Activated T-cell treated with anti-CD3 and anti-CD28 coated beads for 1 hour (primary cell): ENCODE data around the gene EFEMP2.

Experiments
- DNase-seq: peaks from one replicate; pipeline ENCODE4 v3.0.0-alpha.2; 2020; ENCODE audit warnings: low read depth

The EFEMP2 gene

DNA sequence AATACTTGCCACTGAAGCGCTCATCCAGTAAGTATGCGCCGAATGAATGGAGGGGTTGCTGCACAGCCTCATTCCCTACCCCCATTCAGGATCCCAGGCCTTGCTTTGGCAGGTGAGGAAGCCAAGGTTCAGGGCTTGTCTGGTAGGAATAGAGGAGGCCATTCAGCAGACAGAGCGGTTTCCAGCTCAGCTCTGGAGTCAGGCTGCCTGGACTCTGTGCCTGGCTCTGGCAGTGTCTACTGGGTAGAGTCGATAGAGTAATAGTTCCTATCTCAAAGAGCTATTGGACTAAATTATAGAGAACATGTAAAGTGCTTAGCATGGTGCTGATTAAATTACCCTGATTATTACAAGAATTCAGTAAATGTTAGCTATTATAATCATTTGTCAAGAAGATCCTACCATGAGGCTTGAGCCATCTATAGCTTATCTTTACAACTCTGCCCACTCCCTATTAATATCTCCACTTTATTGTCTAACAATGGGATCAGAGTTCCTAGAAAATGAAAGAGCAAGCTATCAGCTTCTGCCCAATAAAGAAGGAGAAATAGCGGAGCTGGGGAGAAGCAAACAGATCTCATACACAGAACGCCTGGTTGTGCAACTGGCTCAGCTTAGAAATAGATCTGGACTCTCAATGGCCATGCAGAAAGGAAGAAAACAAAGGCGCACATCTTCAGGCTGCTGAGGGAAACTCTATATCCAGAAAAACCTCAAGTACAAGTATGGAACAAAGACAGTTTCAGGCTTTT is 45.4 kb downstream of the EFEMP2 start:
- DNase-seq = no peak

GRCh38 chr11:65822776-65823528 is 49.6 kb downstream of the EFEMP2 start:
- no peak for DNase-seq

- no peak for DNase-seq
Measured at GRCh38 chr11:65821107-65821506, 51.5 kb downstream of the EFEMP2 start.

GRCh38 chr11:65817835-65818680 is 54.5 kb downstream of the EFEMP2 start:
- DNase-seq = peak; percentile 98

- no peak for DNase-seq
Measured at GRCh38 chr11:65817312-65817834, 55.2 kb downstream of the EFEMP2 start.

DNA sequence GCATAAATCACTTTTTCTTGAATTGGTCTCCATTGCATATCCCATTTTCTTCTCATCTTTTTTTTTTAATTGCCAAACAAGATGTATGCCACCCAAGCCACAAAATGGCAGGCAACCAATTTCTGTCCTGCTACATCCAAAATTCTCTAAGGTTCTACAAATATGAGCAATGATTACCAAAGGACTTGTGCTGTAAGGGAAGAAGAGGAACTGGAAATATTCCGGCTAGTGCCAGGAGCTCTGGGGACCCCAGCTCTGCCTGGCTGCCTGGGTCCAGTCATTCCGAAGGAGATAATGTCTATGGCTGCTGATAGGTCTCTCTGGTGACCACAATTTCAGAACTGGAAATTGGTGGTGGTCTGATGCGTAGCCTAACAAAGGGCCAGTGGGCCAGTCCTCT is 55.9 kb downstream of the EFEMP2 start:
- no peak for DNase-seq
